Kidney epithelial cell (primary cell): ENCODE measurements around the gene YWHAH. TPM values are rescaled to one million over a fixed set of nuclear protein-coding genes. Genes with fewer than 3 reads are reported as not detected.

Source experiments
- DNase-seq: peaks from one replicate; pipeline ENCODE4 v3.0.0-alpha.2; 2010; ENCODE audit warnings: low read depth
- H3K27me3 ChIP-seq: 2 replicates; pipeline ENCODE4 v1.6.0; 2011; ENCODE audit warnings: low read length; ENCODE audit not compliant: control insufficient read depth, insufficient read depth
- H3K36me3 ChIP-seq: 2 replicates; pipeline ENCODE4 v1.5.1; 2011; ENCODE audit warnings: low read length; ENCODE audit not compliant: control insufficient read depth, insufficient read depth
- H3K4me3 ChIP-seq: 2 replicates; pipeline ENCODE4 v1.5.1; 2011; ENCODE audit warnings: low read depth, mild to moderate bottlenecking, control low read depth, low read length
- CTCF ChIP-seq: IDR thresholded peaks from 2 replicates; pipeline ENCODE4 v1.5.1; 2011; ENCODE audit warnings: mild to moderate bottlenecking, moderate library complexity, low read length, control low read depth, inconsistent platforms; ENCODE audit not compliant: insufficient read depth, poor library complexity, severe bottlenecking
- total RNA-seq: library from RNA; depleted of rRNA; stranded (reverse); fragments of >200 nt; gene quantifications from 2 replicates; pipeline ENCODE4 v1.2.3, GENCODE V29; 2015

YWHAH gene
- total RNA-seq, 1 donor from 2014 or later: 183 TPM

DNA sequence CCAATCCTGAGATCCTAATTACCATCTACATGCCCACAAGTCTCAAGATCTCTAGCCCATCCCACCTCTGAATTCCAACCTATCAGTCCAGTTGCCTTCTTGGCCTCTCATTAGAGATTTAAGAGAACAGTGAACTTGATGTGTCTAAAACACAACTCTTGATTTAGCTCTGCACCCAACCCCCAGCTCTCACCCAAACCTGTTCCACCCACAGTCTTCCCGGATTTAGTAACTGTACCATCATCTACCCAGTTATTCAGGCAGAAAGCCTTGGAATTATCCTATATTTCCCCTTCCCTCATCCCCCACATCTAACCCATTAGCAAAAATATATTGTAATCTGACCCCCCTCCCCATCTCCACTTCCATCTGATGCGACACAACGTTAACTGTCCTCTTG, 24.0 kb upstream of the YWHAH start:
- Histone ChIP-seq H3K27me3 (no peaks in the 10 kb centered on the region), H3K4me3 (no peak overlapping the region), H3K36me3 (no peaks in the 10 kb centered on the region)
- no peak for DNase-seq
- TF ChIP-seq CTCF: no peak

GRCh38 chr22:31921106-31921505, 23.2 kb upstream of the YWHAH start:
- Histone ChIP-seq H3K36me3 (no peaks in the 10 kb centered on the region), H3K27me3 (no peaks in the 10 kb centered on the region), H3K4me3 (no peak overlapping the region)
- no peak for DNase-seq
- no peak for TF ChIP-seq CTCF

GRCh38 chr22:31922534-31922933, 21.8 kb upstream of the YWHAH start:
- Histone ChIP-seq H3K27me3 (no peaks in the 10 kb centered on the region), H3K4me3 (no peak overlapping the region), H3K36me3 (no peaks in the 10 kb centered on the region)
- DNase-seq: no peak
- no peak for TF ChIP-seq CTCF

- no peaks in the 10 kb centered on the region for H3K36me3 ChIP-seq
- no peak for DNase-seq
- H3K27me3 ChIP-seq: no peaks in the 10 kb centered on the region
- no peak for TF ChIP-seq CTCF
- no peak overlapping the region for H3K4me3 ChIP-seq
Observed at GRCh38 chr22:31923136-31923535, 21.2 kb upstream of the YWHAH start.

GRCh38 chr22:31923747-31924146, 20.6 kb upstream of the YWHAH start:
- Histone ChIP-seq H3K36me3 (no peaks in the 10 kb centered on the region), H3K4me3 (no peak overlapping the region), H3K27me3 (no peaks in the 10 kb centered on the region)
- no peak for DNase-seq
- no peak for TF ChIP-seq CTCF

DNA sequence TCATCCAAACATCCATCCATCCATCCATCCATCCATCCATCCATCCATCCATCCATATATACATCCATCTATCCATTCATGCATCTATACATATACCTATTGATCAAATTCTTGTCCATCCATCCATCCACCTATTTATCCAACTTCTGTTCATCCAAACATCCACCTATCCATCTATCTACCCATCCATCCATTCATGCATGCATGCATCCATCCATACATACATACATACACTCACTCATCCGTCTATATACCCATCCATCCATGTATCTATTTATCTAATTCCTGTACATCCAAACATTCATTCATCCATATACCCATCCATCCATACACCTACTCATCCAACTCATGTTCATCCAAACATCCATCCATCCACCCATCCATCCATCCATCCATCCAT, 19.3 kb upstream of the YWHAH start:
- TF ChIP-seq CTCF: no peak
- Histone ChIP-seq H3K4me3 (no peak overlapping the region), H3K36me3 (no peaks in the 10 kb centered on the region), H3K27me3 (peaks cover 2% of the 10 kb centered on the region)
- DNase-seq: no peak
